COLO668 (cell line): ENCODE data around the gene SNX11.
"Not testable (repeated sequence)": the region's sequence is repeated elsewhere in the genome, so short reads cannot be mapped to it uniquely, and the experiment has no call there.

Experiments
- DNase-seq: peaks from one replicate; lab custom pipeline; 2025; ENCODE audit not compliant: unreplicated experiment; lab: John Stamatoyannopoulos, UW

SNX11 gene

GRCh38 chr17:48107137-48108055, at the start of gene SNX11:
Gene SNX11 (plus strand): TSS chr17:48107766. CDS start chr17:48112044, 4,278 bp downstream.
- DNase-seq: peak; percentile 91

- DNase-seq: no peak
These were observed 49.0 kb upstream of the SNX11 start for GRCh38 chr17:48058393-48059124.

- DNase-seq: no peak
These were observed 48.4 kb upstream of the SNX11 start for GRCh38 chr17:48059125-48059668.

- DNase-seq: no peak
These were observed 47.3 kb upstream of the SNX11 start for GRCh38 chr17:48060249-48060648.

GRCh38 chr17:48062273-48062672, 45.3 kb upstream of the SNX11 start:
- no peak for DNase-seq

- no peak for DNase-seq
These were observed 42.9 kb upstream of the SNX11 start for GRCh38 chr17:48064638-48065037.

GRCh38 chr17:48066192-48066591, 41.4 kb upstream of the SNX11 start:
- DNase-seq: no peak

- DNase-seq: no peak
These were observed 40.9 kb upstream of the SNX11 start for GRCh38 chr17:48066656-48067055.

GRCh38 chr17:48067245-48067644, 40.3 kb upstream of the SNX11 start:
- no peak for DNase-seq

GRCh38 chr17:48067808-48068207, 39.8 kb upstream of the SNX11 start:
- not testable (repeated sequence) for DNase-seq

GRCh38 chr17:48068491-48068961, 39.0 kb upstream of the SNX11 start:
- peak; percentile 1 for DNase-seq

GRCh38 chr17:48070195-48070594, 37.4 kb upstream of the SNX11 start:
- DNase-seq: no peak

- DNase-seq: no peak
These were observed 35.9 kb upstream of the SNX11 start for GRCh38 chr17:48071654-48072053.

- DNase-seq: not testable (repeated sequence)
These were observed 34.8 kb upstream of the SNX11 start for GRCh38 chr17:48072811-48073210.

- not testable (repeated sequence) for DNase-seq
These were observed 33.9 kb upstream of the SNX11 start for GRCh38 chr17:48073566-48074094.

GRCh38 chr17:48074322-48075081, 33.1 kb upstream of the SNX11 start:
- peak; percentile 54 for DNase-seq

- not testable (repeated sequence) for DNase-seq
These were observed 30.4 kb upstream of the SNX11 start for GRCh38 chr17:48077152-48077551.

GRCh38 chr17:48081858-48082257, 25.7 kb upstream of the SNX11 start:
- DNase-seq: no peak

- no peak for DNase-seq
These were observed 22.6 kb upstream of the SNX11 start for GRCh38 chr17:48084932-48085331.

GRCh38 chr17:48093341-48094045, 14.1 kb upstream of the SNX11 start:
- no peak for DNase-seq
